ENCODE measurements around the gene GSTM2.

GSTM2 gene

DNA sequence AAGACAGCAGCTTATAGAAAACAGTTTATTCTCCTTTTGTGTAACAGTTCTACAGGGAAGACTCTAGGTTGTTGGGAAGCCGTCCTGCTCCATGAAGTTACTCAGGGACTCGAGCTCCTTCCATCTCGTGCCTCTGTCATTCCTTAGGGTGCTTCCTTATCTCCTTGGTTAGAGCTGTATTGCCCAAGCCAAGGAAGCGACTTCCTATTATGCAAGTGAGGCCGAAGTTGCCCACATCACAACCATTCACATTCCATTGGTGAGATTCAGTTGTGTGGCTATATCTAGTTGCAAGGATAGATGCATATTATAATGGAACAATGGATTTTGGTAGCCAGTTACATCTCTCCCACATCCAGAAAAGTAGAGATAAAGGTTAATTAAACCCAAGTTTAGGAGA, 53.2 kb downstream of the GSTM2 start:
- H3K4me1 ChIP-seq = no peaks in the 10 kb centered on the region
- DNase-seq = no peak
- no peaks in the 10 kb centered on the region for H3K9me3 ChIP-seq
- H3K27me3 ChIP-seq = no peaks in the 10 kb centered on the region
- no peaks in the 10 kb centered on the region for H3K36me3 ChIP-seq
- H3K4me3 ChIP-seq (ENCODE audit: low read depth, low read length) = no peak overlapping the region
- TF ChIP-seq, protein P1, sequence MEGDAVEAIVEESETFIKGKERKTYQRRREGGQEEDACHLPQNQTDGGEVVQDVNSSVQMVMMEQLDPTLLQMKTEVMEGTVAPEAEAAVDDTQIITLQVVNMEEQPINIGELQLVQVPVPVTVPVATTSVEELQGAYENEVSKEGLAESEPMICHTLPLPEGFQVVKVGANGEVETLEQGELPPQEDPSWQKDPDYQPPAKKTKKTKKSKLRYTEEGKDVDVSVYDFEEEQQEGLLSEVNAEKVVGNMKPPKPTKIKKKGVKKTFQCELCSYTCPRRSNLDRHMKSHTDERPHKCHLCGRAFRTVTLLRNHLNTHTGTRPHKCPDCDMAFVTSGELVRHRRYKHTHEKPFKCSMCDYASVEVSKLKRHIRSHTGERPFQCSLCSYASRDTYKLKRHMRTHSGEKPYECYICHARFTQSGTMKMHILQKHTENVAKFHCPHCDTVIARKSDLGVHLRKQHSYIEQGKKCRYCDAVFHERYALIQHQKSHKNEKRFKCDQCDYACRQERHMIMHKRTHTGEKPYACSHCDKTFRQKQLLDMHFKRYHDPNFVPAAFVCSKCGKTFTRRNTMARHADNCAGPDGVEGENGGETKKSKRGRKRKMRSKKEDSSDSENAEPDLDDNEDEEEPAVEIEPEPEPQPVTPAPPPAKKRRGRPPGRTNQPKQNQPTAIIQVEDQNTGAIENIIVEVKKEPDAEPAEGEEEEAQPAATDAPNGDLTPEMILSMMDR (IDR thresholded peaks at IDR 0.05; ENCODE audit: low read depth, low read length) = no peak

DNA sequence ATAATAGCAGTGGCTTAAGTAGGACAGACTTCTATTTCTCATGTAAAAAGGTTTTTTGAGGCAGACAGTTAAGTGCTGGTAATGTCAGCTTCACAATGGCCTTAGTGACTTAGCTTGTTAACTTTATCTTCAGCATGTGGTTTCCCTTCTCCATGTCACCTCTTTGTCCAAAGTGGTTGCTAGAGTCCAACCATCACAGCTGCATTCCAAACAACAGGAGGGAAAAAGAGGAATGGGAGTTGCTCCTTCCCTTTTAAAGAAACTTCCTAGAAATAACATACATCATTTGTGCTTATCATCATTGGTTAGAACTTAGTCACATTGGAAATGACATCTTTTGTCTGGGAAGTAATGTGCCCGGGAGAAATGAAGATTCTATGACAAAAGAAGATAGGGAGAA, 54.1 kb downstream of the GSTM2 start:
- Histone ChIP-seq H3K36me3 (no peaks in the 10 kb centered on the region), H3K9me3 (no peaks in the 10 kb centered on the region), H3K27me3 (no peaks in the 10 kb centered on the region), H3K4me3 (ENCODE audit: low read depth, low read length) (no peak overlapping the region), H3K4me1 (no peaks in the 10 kb centered on the region)
- DNase-seq = no peak
- TF ChIP-seq, protein P1 (IDR thresholded peaks at IDR 0.05; ENCODE audit: low read depth, low read length) = no peak

DNA sequence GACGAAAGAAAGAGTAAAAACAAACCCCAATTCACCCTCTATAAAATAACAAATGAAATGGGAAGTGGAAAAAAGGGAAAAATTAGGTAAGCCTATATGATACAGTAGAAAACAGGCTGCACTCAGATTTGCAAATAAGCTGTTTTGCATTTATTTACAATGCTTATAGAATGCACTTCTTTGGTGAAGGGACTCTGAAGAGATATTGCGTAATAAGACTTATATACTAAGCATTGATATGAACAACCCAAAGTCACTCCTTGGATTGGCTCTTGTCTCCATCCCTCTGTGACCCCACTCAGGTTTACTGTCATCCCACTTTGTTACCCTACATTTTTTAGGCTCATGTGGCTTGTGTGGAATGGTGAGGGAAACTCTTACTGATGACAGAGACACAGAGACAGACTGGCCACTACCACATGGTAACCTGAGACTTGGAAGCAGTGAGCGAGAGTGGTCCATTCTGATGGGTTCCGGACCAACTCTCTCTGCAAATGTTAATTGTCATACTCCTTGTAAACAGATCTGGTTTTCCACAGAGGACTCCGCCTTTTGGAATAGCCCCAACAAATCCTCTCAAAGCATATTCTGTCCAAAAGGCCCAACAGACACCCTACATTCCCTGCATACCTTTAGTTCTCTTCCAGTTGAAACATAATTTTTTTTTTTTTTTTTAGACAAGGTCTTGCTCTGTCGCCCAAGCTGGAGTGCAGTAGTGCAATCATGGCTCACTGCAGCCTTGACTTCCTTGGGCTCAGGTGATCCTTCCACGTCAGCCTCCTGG, 55.2 kb downstream of the GSTM2 start:
- Histone ChIP-seq H3K9me3 (no peaks in the 10 kb centered on the region), H3K36me3 (no peaks in the 10 kb centered on the region), H3K4me1 (no peaks in the 10 kb centered on the region), H3K4me3 (ENCODE audit: low read depth, low read length) (no peak overlapping the region), H3K27me3 (no peaks in the 10 kb centered on the region)
- TF ChIP-seq, protein P1 (IDR thresholded peaks at IDR 0.05; ENCODE audit: low read depth, low read length) = no peak
- DNase-seq = no peak

Data from BE2C (cell line).